ENCODE data around the gene TREM2. TPM values are rescaled to one million over a fixed set of nuclear protein-coding genes. Genes with fewer than 3 reads are reported as not detected.
A peak's percentile ranks its signal among the peaks of the same experiment; 100 is the strongest.

The TREM2 gene
- total and polyA plus RNA-seq, 2 of the 8 experiments (the other 6 are each of a cell fraction or from before 2014, with no cell fraction given): 0.20 TPM; not detected in 1

DNA sequence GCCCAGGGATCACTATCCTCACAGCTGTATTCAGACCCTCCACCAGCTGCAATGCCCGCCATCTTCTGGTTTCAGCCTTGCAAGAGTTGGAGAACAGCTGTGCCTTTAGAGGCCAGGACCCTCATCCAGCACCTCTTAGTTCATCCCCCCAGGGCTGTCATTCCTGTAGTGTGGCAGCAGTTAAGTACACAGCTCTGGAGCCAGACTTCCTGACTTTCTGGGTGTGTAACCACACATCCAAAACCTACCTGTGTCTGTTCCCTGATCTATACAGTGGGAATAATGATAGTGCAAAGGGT lies 452 bp upstream of the TREM2 start:
- no peak overlapping the region for H2BK12ac ChIP-seq (ENCODE audit: low read depth, low read length)
- H3K4me1 ChIP-seq (replicated peaks in 1 of 4; ENCODE audit: control insufficient read depth in 3 of 4, insufficient read depth in 4 of 4, low read length in 3 of 4): no peaks in the 10 kb centered on the region
- ChIA-PET POLR2A (ENCODE audit: partially characterized antibody) (no interaction called here), CTCF (ENCODE audit: partially characterized antibody) (interaction anchor here (1.3 kb wide), 1 partner anchor 29 kb away, joined by 4 read pairs; no protein-coding TSS in a partner anchor)
- no peaks in the 10 kb centered on the region for H3K9me3 ChIP-seq (ENCODE audit: insufficient read depth in 2 of 2, low read depth in 1 of 2, low read length in 1 of 2)
- no peak overlapping the region for H2BK120ac ChIP-seq (replicated peaks; ENCODE audit: low read depth, low read length)
- no peak overlapping the region for H2BK20ac ChIP-seq (ENCODE audit: low read length)
- H3K56ac ChIP-seq (replicated peaks; ENCODE audit: insufficient read length, low read depth, low read length): no peak overlapping the region
- H3K4ac ChIP-seq (replicated peaks; ENCODE audit: insufficient read length, low read depth, low read length): no peak overlapping the region
- no peak overlapping the region for H3K9ac ChIP-seq (replicated peaks in 1 of 4; ENCODE audit: extremely low read depth in 1 of 4, low read depth in 3 of 4, low read length in 3 of 4)
- no peak overlapping the region for H3K27ac ChIP-seq (ENCODE audit: low read depth, low read length)
- no peaks in the 10 kb centered on the region for H3K23me2 ChIP-seq (ENCODE audit: low read depth, low read length)
- H3K14ac ChIP-seq (ENCODE audit: insufficient read length): no peak overlapping the region
- H3K79me2 ChIP-seq (ENCODE audit: control insufficient read depth in 1 of 2, insufficient read depth in 2 of 2, low read length in 2 of 2): no peaks in the 10 kb centered on the region
- WGBS, 2 experiments (ENCODE audit: extremely low coverage in 1 of 2, insufficient coverage in 1 of 2, insufficient read length in 1 of 2, insufficient replicate concordance in 2 of 2, low coverage in 1 of 2, low lambda C conversion rate in 2 of 2, missing lambda C conversion rate in 1 of 2): 100% methylated on average over 1 of the region's 1 CpG; no CpG with 5 or more reads in 1 of the 2 experiments
- TF ChIP-seq TAF7 (optimal IDR thresholded peaks at IDR 0.05; ENCODE audit: borderline replicate concordance, low read depth, low read length) (no peak), SIRT6 (IDR thresholded peaks at IDR 0.05; ENCODE audit: low read length) (no peak), RBBP5 (IDR thresholded peaks at IDR 0.05; ENCODE audit: borderline replicate concordance, low read depth, low read length) (no peak), SUZ12 (IDR thresholded peaks at IDR 0.05; ENCODE audit: low read length) (no peak), FOSL1 (IDR thresholded peaks at IDR 0.05; ENCODE audit: insufficient read depth, low read depth, low read length) (no peak), KDM4A (IDR thresholded peaks at IDR 0.05; ENCODE audit: low read depth, low read length, severe bottlenecking) (no peak), BCL11A (IDR thresholded peaks at IDR 0.05; ENCODE audit: low read depth in 2 of 2, low read length in 2 of 2) (no peak), RNF2 (IDR thresholded peaks at IDR 0.05; ENCODE audit: borderline replicate concordance, low read depth, low read length, missing control alignments, poor library complexity, severe bottlenecking) (no peak), RFX5 (IDR thresholded peaks at IDR 0.05; ENCODE audit: borderline replicate concordance, low read depth, low read length) (no peak), MAFK (IDR thresholded peaks at IDR 0.05; ENCODE audit: low read depth, low read length) (no peak)
- no peak overlapping the region for H2BK15ac ChIP-seq (ENCODE audit: low read length)
- DNase-seq (ENCODE audit: low read depth in 1 of 2, low spot score in 2 of 2) (peak in 1 of 2 experiments; percentile 34), FAIRE-seq (no peak)
- no peak overlapping the region for H4K5ac ChIP-seq (ENCODE audit: insufficient read length, low read depth, low read length)
- no peaks in the 10 kb centered on the region for H4K20me1 ChIP-seq (replicated peaks in 1 of 2; ENCODE audit: control insufficient read depth in 1 of 2, insufficient read depth in 2 of 2, low read length in 2 of 2)
- H2AK5ac ChIP-seq (ENCODE audit: low read depth, low read length): no peak overlapping the region
- no peak overlapping the region for H4K8ac ChIP-seq (ENCODE audit: extremely low read depth, insufficient read depth, low read length)
- H2BK5ac ChIP-seq (ENCODE audit: low read depth, low read length): no peak overlapping the region
- H3K4me2 ChIP-seq (ENCODE audit: insufficient read depth in 1 of 2, low read depth in 2 of 2, low read length in 2 of 2): no peak overlapping the region
- H3K27me3 ChIP-seq (replicated peaks in 1 of 4; ENCODE audit: control insufficient read depth in 3 of 4, extremely low read depth in 1 of 4, insufficient read depth in 3 of 4, low read length in 3 of 4): no peaks in the 10 kb centered on the region
- no peak overlapping the region for H3K4me3 ChIP-seq (ENCODE audit: extremely low read depth in 1 of 4, insufficient read depth in 2 of 4, low read depth in 3 of 4, low read length in 4 of 4)
- no peaks in the 10 kb centered on the region for H3K79me1 ChIP-seq (ENCODE audit: low read depth, low read length)
- no peak overlapping the region for H3K23ac ChIP-seq (ENCODE audit: insufficient read length)
- H2AFZ ChIP-seq (ENCODE audit: low read length): 0 out of 2 replicates have a peak overlapping the region, but pooled peaks have one; percentile 60
- no peaks in the 10 kb centered on the region for H3K36me3 ChIP-seq (ENCODE audit: control insufficient read depth in 2 of 4, insufficient read depth in 4 of 4, low read length in 3 of 4)
- no peak overlapping the region for H3K18ac ChIP-seq (ENCODE audit: extremely low read depth, low read length)
- H4K91ac ChIP-seq (replicated peaks; ENCODE audit: insufficient read length, low read length): no peak overlapping the region
